HepG2 (cell line): ENCODE measurements around the gene SMIM41. TPM values are rescaled to one million over a fixed set of nuclear protein-coding genes. Genes with fewer than 3 reads are reported as not detected.

ENCODE experiments used
- ATAC-seq: fragments of 200-7000 bp; cut with Tn5 transposase; 3 replicates; pipeline ENCODE4 v1.9.1; 2020; ENCODE audit warnings: mild to moderate bottlenecking, moderate library complexity
- BruUV-seq: library from RNA; stranded (reverse); fragments of 400-500 nt; replicated peaks from 2 replicates; lab custom pipeline; 2021; lab: Mats Ljungman, UMichigan
- CTCF ChIA-PET: fragments of 300-600 bp; formaldehyde crosslinking; extraction: SDS; loops from one replicate; lab custom pipeline; 2021; ENCODE audit warnings: low total read pairs, inconsistent platforms, low intra/inter-chr PET ratio; lab: Yijun Ruan, JAX
- POLR2A ChIA-PET: fragments of 350-600 bp; sonication (Branson Sonifier 250); formaldehyde crosslinking; loops from one replicate; lab custom pipeline; 2020; ENCODE audit warnings: antibody characterized with exemption, inconsistent platforms; lab: Yijun Ruan, JAX
- DNase-seq: peaks from one replicate; pipeline ENCODE4 v3.0.0-alpha.2; 2015; ENCODE audit warnings: low spot score
- FAIRE-seq: peaks from 3 replicates; lab custom pipeline; 2011; peaks lifted over from hg19 to GRCh38; lab: Jason Lieb, UNC
- H2AFZ ChIP-seq: one replicate; pipeline ENCODE4 v1.6.1; 2011; ENCODE audit warnings: low read length, inconsistent platforms
- H3K27ac ChIP-seq: fragments of 300-600 bp; 3 replicates; pipeline ENCODE4 v1.8.0; 2011; ENCODE audit warnings: mixed run types, mild to moderate bottlenecking, mixed read lengths, low read length, inconsistent platforms; ENCODE audit not compliant: insufficient read depth; ENCODE audit errors: extremely low read length
- H3K27me3 ChIP-seq, 2 experiments: fragments of 200-600 bp in 1 of 2; 2 replicates in 1 of 2; 3 replicates in 1 of 2; pipeline versions ENCODE4 v1.6.0 to v1.8.0; 2011; ENCODE audit warnings: low read length in 2 of 2, mild to moderate bottlenecking in 2 of 2, moderate library complexity in 2 of 2, inconsistent platforms in 1 of 2; ENCODE audit not compliant: insufficient read depth in 2 of 2, control insufficient read depth in 1 of 2
- H3K36me3 ChIP-seq, 2 experiments: fragments of 200-600 bp in 1 of 2; replicated peaks in 1 of 2; 2 replicates in 1 of 2; 3 replicates in 1 of 2; pipeline versions ENCODE4 v1.5.1 to v1.8.0; 2011; ENCODE audit warnings: low read length in 2 of 2, inconsistent platforms in 1 of 2; ENCODE audit not compliant: insufficient read depth in 2 of 2, control insufficient read depth in 1 of 2
- H3K4me1 ChIP-seq: 2 replicates; pipeline ENCODE4 v1.5.1; 2012; ENCODE audit warnings: low read length, inconsistent platforms; ENCODE audit not compliant: insufficient read depth
- H3K4me2 ChIP-seq: 2 replicates; pipeline ENCODE4 v1.6.0; 2011; ENCODE audit warnings: low read depth, low read length, inconsistent platforms
- H3K4me3 ChIP-seq, 3 experiments: fragments of 200-600 bp in 1 of 3; sonication (generic), shearing (Covaris generic) in 1 of 3; replicated peaks in 1 of 3; 2 replicates each; pipeline ENCODE4 v1.5.1; 2011 to 2016; ENCODE audit warnings: low read length in 3 of 3, inconsistent platforms in 2 of 3, low read depth in 2 of 3, mild to moderate bottlenecking in 2 of 3, control low read depth in 1 of 3, mixed read lengths in 1 of 3; ENCODE audit not compliant: insufficient read depth in 1 of 3
- H3K79me2 ChIP-seq: one replicate; pipeline ENCODE4 v1.6.1; 2011; ENCODE audit warnings: low read length, inconsistent platforms; ENCODE audit not compliant: insufficient read depth
- H3K9ac ChIP-seq: 2 replicates; pipeline ENCODE4 v1.6.0; 2011; ENCODE audit warnings: mild to moderate bottlenecking, low read depth, low read length, inconsistent platforms; ENCODE audit not compliant: insufficient read depth
- H3K9me3 ChIP-seq: 2 replicates; pipeline ENCODE4 v1.5.1; 2012; ENCODE audit warnings: mild to moderate bottlenecking, low read length
- H4K20me1 ChIP-seq: 2 replicates; pipeline ENCODE4 v1.6.0; 2011; ENCODE audit warnings: inconsistent platforms, mild to moderate bottlenecking, low read length, moderate library complexity; ENCODE audit not compliant: insufficient read depth
- HNF1B ChIP-seq: sonication (generic); formaldehyde crosslinking; IDR thresholded peaks from 2 replicates; pipeline ENCODE4 v1.5.1; 2020; ENCODE audit warnings: mild to moderate bottlenecking, moderate library complexity, missing genetic modification reagents
- MEF2D ChIP-seq: sonication (generic); formaldehyde crosslinking; IDR thresholded peaks from 2 replicates; pipeline ENCODE4 v1.5.1; 2020; ENCODE audit warnings: mild to moderate bottlenecking, missing genetic modification reagents
- POGK ChIP-seq: sonication (generic); formaldehyde crosslinking; conservative IDR thresholded peaks from 2 replicates; pipeline ENCODE4 v1.8.0; 2022; ENCODE audit warnings: mild to moderate bottlenecking, moderate library complexity, missing genetic modification reagents
- PTBP1 ChIP-seq: fragments of 200-400 bp; formaldehyde crosslinking; IDR thresholded peaks from 2 replicates; pipeline ENCODE4 v1.6.1; 2018; ENCODE audit warnings: low read length, low read depth; ENCODE audit not compliant: poor library complexity, severe bottlenecking
- TMF1 ChIP-seq: sonication (generic); formaldehyde crosslinking; IDR thresholded peaks from 2 replicates; pipeline ENCODE4 v1.8.1; 2022; ENCODE audit warnings: low read depth, missing genetic modification reagents
- ZNF225 ChIP-seq: sonication (generic); formaldehyde crosslinking; IDR thresholded peaks from 2 replicates; pipeline ENCODE4 v1.4.0; 2020; ENCODE audit warnings: mild to moderate bottlenecking, missing genetic modification reagents
- ZNF350 ChIP-seq: sonication (generic); formaldehyde crosslinking; IDR thresholded peaks from 2 replicates; pipeline ENCODE4 v1.4.0; 2020; ENCODE audit warnings: mild to moderate bottlenecking, low read depth, missing genetic modification reagents, borderline replicate concordance
- ZNF383 ChIP-seq: sonication (generic); formaldehyde crosslinking; IDR thresholded peaks from 2 replicates; pipeline ENCODE4 v1.4.0; 2020; ENCODE audit warnings: missing genetic modification reagents, mild to moderate bottlenecking, borderline replicate concordance
- ZNF713 ChIP-seq: sonication (generic); formaldehyde crosslinking; IDR thresholded peaks from 2 replicates; pipeline ENCODE4 v1.4.0; 2020; ENCODE audit warnings: mild to moderate bottlenecking, missing genetic modification reagents
- WGBS: methylation state at CpG from one replicate; pipeline ENCODE4 v1.1.6; 2017; ENCODE audit warnings: low lambda C conversion rate; 5-methylcytosine and 5-hydroxymethylcytosine counted together
- in situ Hi-C: cut with HindIII; loops from 2 replicates; pipeline ENCODE4 v1.10.0; 2017; ENCODE audit warnings: low pct_unique_long_range_greater_than_20kb; ENCODE audit not compliant: extremely low pct_ligation_motif_present
- intact Hi-C: fragments of 100-400 bp; cut with micrococcal nuclease; formaldehyde crosslinking; loops from one replicate; pipeline ENCODE4 v1.10.0; 2022; ENCODE audit not compliant: unreplicated experiment
- polyA plus RNA-seq, 8 experiments: library from polyadenylated mRNA; depleted of rRNA in 3 of 8; stranded (reverse) in 7 of 8; unstranded in 1 of 8; fragments of >200 nt; fragmentation: Illumina TruSeq in 4 of 8; extraction: Trizol in 4 of 8; gene quantifications; 2 replicates each; pipeline versions ENCODE4 v1.2.1 to v1.2.3, GENCODE V29; 2011 to 2016; ENCODE audit warnings: low read depth in 4 of 8, missing spikeins in 1 of 8, mixed read lengths in 1 of 8; ENCODE audit not compliant: insufficient read depth in 1 of 8
- total RNA-seq, 5 experiments: library from RNA; depleted of rRNA; stranded (reverse); fragments of >200 nt; fragmentation: Illumina TruSeq; extraction: Trizol; gene quantifications; 2 replicates each; pipeline ENCODE4 v1.2.3, GENCODE V29; 2016; ENCODE audit warnings: low read depth in 1 of 5
- TF ChIP-seq, protein P1 (sequence below): sonication (generic); formaldehyde crosslinking; IDR thresholded peaks from 2 replicates; pipeline ENCODE4 v1.4.0; 2020; ENCODE audit warnings: missing genetic modification reagents, mild to moderate bottlenecking, borderline replicate concordance

SMIM41 gene
- total and polyA plus RNA-seq, 2 of the 13 experiments (the other 11 are each of a cell fraction or from before 2014, with no cell fraction given): not detected

GRCh38 chr12:52089491-52089890 is 10.0 kb downstream of the SMIM41 start (continued):
- TF ChIP-seq POGK: no peak
- no peak for TF ChIP-seq ZNF225 (CRISPR knock-in tag)

DNA sequence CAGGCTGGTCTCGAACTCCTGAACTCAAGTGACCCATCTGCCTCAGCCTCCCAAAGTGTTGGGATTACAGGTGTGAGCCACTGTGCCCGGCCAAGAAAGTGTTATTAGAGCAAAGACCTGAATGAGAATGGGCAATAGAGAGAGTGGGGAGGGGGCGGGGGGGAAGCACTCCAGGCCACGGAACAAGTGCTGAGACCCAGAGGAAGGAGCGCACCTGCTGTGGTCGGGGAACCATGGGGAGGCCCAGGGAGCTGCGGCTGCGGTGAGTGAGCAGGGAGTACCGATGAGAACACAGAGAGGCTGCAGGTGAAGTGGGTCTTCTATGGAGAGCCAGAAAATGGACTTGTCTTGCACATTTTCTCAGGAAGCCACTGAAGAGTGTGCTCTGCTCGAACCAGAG is 10.8 kb downstream of the SMIM41 start:
- in situ Hi-C loops: no loop called here
- Histone ChIP-seq H3K27me3 (peaks cover 8 to 47% of the 10 kb centered on the region in 2 experiments), H3K79me2 (no peaks in the 10 kb centered on the region), H3K4me2 (no peak overlapping the region), H3K9ac (no peak overlapping the region), H3K27ac (no peak overlapping the region), H3K36me3 (no peaks in the 10 kb centered on the region), H2AFZ (no peak overlapping the region), H4K20me1 (no peaks in the 10 kb centered on the region)
- intact Hi-C loops: no loop called here
- CTCF ChIA-PET: no interaction called here
- no peak for DNase-seq
- POLR2A ChIA-PET: no interaction called here
- TF ChIP-seq ZNF383 (CRISPR knock-in tag): no peak
- no peak for TF ChIP-seq ZNF350 (CRISPR knock-in tag)
- TF ChIP-seq MEF2D: no peak
- TF ChIP-seq, all 625 proteins: peak for 0
- ATAC-seq (no peak), FAIRE-seq (no peak)
- WGBS: 49% methylated on average over 10 of the region's 10 CpGs
- BruUV-seq: no TSS peak
- no peak overlapping the region for H3K4me3 ChIP-seq
- peaks cover 34% of the 10 kb centered on the region for H3K4me1 ChIP-seq
- no peaks in the 10 kb centered on the region for H3K9me3 ChIP-seq

GRCh38 chr12:52091061-52091460 is 11.6 kb downstream of the SMIM41 start:
- ChIA-PET POLR2A (no interaction called here), CTCF (no interaction called here)
- Histone ChIP-seq H3K4me2 (no peak overlapping the region), H3K9me3 (no peaks in the 10 kb centered on the region), H3K4me1 (peaks cover 34% of the 10 kb centered on the region), H3K36me3 (no peaks in the 10 kb centered on the region), H2AFZ (no peak overlapping the region), H3K9ac (no peak overlapping the region), H4K20me1 (no peaks in the 10 kb centered on the region), H3K4me3 (no peak overlapping the region), H3K79me2 (no peaks in the 10 kb centered on the region), H3K27ac (no peak overlapping the region), H3K27me3 (peaks cover 5 to 39% of the 10 kb centered on the region in 2 experiments)
- no TSS peak for BruUV-seq
- in situ Hi-C loops (no loop called here), intact Hi-C loops (no loop called here)
- WGBS: 16% methylated on average over 3 of the region's 3 CpGs
- FAIRE-seq (no peak), DNase-seq (no peak), ATAC-seq (no peak)
- no peak for TF ChIP-seq PTBP1
- TF ChIP-seq, protein P1, sequence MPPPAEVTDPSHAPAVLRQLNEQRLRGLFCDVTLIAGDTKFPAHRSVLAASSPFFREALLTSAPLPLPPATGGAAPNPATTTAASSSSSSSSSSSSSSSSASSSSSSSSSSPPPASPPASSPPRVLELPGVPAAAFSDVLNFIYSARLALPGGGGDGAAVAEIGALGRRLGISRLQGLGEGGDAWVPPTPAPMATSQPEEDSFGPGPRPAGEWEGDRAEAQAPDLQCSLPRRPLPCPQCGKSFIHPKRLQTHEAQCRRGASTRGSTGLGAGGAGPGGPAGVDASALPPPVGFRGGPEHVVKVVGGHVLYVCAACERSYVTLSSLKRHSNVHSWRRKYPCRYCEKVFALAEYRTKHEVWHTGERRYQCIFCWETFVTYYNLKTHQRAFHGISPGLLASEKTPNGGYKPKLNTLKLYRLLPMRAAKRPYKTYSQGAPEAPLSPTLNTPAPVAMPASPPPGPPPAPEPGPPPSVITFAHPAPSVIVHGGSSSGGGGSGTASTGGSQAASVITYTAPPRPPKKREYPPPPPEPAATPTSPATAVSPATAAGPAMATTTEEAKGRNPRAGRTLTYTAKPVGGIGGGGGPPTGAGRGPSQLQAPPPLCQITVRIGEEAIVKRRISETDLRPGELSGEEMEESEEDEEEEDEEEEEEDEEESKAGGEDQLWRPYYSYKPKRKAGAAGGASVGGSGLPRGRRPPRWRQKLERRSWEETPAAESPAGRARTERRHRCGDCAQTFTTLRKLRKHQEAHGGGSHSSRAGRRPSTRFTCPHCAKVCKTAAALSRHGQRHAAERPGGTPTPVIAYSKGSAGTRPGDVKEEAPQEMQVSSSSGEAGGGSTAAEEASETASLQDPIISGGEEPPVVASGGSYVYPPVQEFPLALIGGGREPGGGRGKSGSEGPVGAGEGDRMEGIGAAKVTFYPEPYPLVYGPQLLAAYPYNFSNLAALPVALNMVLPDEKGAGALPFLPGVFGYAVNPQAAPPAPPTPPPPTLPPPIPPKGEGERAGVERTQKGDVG: no peak
- TF ChIP-seq HNF1B (CRISPR knock-in tag): no peak
- no peak for TF ChIP-seq ZNF713 (CRISPR knock-in tag)
- TF ChIP-seq TMF1 (CRISPR knock-in tag): no peak
